SK-N-SH (cell line): Measurements from ENCODE around the gene KRTAP10-1. TPM values are rescaled to one million over a fixed set of nuclear protein-coding genes. Genes with fewer than 3 reads are reported as not detected.

Experiments used
- CTCF ChIA-PET: fragments of 300-600, 350-600 bp; formaldehyde crosslinking; extraction: SDS; loops from one replicate; lab custom pipeline; 2021; lab: Yijun Ruan, JAX
- POLR2A ChIA-PET: fragments of 350-600 bp; sonication (Branson Sonifier 250); formaldehyde crosslinking; extraction: SDS; loops from one replicate; lab custom pipeline; 2020; ENCODE audit warnings: antibody characterized with exemption, inconsistent platforms; lab: Yijun Ruan, JAX
- DNase-seq: peaks from one replicate; pipeline ENCODE4 v3.0.0; 2012
- H2AFZ ChIP-seq: fragments of 200-600 bp; sonication (generic); 2 replicates; pipeline ENCODE4 v1.8.1; 2016; ENCODE audit warnings: antibody characterized with exemption, mild to moderate bottlenecking, low read depth
- H3F3A ChIP-seq: fragments of 200-600 bp; sonication (generic); replicated peaks from 2 replicates; pipeline ENCODE3; 2016; ENCODE audit warnings: antibody characterized with exemption, mild to moderate bottlenecking; ENCODE audit not compliant: insufficient read depth
- H3K27ac ChIP-seq, 2 experiments: fragments of 200-500 bp in 1 of 2; fragments of 200-600 bp in 1 of 2; sonication (Bioruptor generic) in 1 of 2; sonication (generic), shearing (Covaris generic) in 1 of 2; 2 replicates each; pipeline versions ENCODE4 v1.5.1 to v1.6.1; 2014 to 2016; ENCODE audit warnings: low read depth in 2 of 2, inconsistent platforms in 1 of 2, low read length in 1 of 2, mild to moderate bottlenecking in 1 of 2, mixed read lengths in 1 of 2
- H3K27me3 ChIP-seq: fragments of 200-600 bp; sonication (generic), shearing (Covaris generic); 2 replicates; pipeline ENCODE4 v1.6.1; 2016; ENCODE audit warnings: mixed run types; ENCODE audit not compliant: insufficient read depth
- H3K36me3 ChIP-seq, 2 experiments: fragments of 200-500 bp in 1 of 2; fragments of 200-600 bp in 1 of 2; sonication (Bioruptor generic) in 1 of 2; sonication (generic) in 1 of 2; replicated peaks in 1 of 2; 2 replicates each; pipeline versions ENCODE3 to v1.5.1; 2014 to 2016; ENCODE audit warnings: low read length in 1 of 2, mild to moderate bottlenecking in 1 of 2; ENCODE audit not compliant: insufficient read depth in 2 of 2, control insufficient read depth in 1 of 2
- H3K4me1 ChIP-seq, 2 experiments: fragments of 200-500 bp in 1 of 2; fragments of 200-600 bp in 1 of 2; sonication (Bioruptor generic) in 1 of 2; sonication (generic), shearing (Covaris generic) in 1 of 2; 2 replicates each; pipeline versions ENCODE4 v1.5.1 to v1.6.1; 2014 to 2016; ENCODE audit warnings: low read depth in 1 of 2, low read length in 1 of 2, mixed run types in 1 of 2; ENCODE audit not compliant: insufficient read depth in 2 of 2, control insufficient read depth in 1 of 2
- H3K4me2 ChIP-seq: fragments of 200-600 bp; sonication (generic), shearing (Covaris generic); 2 replicates; pipeline ENCODE4 v1.6.1; 2017; ENCODE audit warnings: mixed run types
- H3K4me3 ChIP-seq, 2 experiments: fragments of 200-500 bp in 1 of 2; fragments of 200-600 bp in 1 of 2; sonication (Bioruptor generic) in 1 of 2; sonication (generic), shearing (Covaris generic) in 1 of 2; 2 replicates each; pipeline versions ENCODE4 v1.5.1 to v1.8.1; 2014 to 2016; ENCODE audit warnings: low read depth in 2 of 2, inconsistent platforms in 1 of 2, low read length in 1 of 2, mild to moderate bottlenecking in 1 of 2, mixed read lengths in 1 of 2, moderate library complexity in 1 of 2
- H3K79me2 ChIP-seq: fragments of 200-600 bp; sonication (generic); 2 replicates; pipeline ENCODE4 v1.8.1; 2017; ENCODE audit warnings: mild to moderate bottlenecking; ENCODE audit not compliant: insufficient read depth
- H3K9ac ChIP-seq: fragments of 200-600 bp; sonication (generic); 2 replicates; pipeline ENCODE4 v1.6.1; 2017; ENCODE audit warnings: mixed run types
- H3K9me2 ChIP-seq: fragments of 200-600 bp; sonication (generic); 2 replicates; pipeline ENCODE4 v1.6.1; 2017; ENCODE audit warnings: mixed run types
- H3K9me3 ChIP-seq: fragments of 200-600 bp; sonication (generic); 2 replicates; pipeline ENCODE4 v1.6.1; 2017; ENCODE audit warnings: mixed run types, mild to moderate bottlenecking, moderate library complexity
- H4K20me1 ChIP-seq: fragments of 200-600 bp; sonication (generic); 2 replicates; pipeline ENCODE4 v1.6.1; 2017; ENCODE audit warnings: mild to moderate bottlenecking, mixed run types; ENCODE audit not compliant: insufficient read depth
- EZH2phosphoT487 ChIP-seq: fragments of 200-600 bp; sonication (generic); IDR thresholded peaks from 2 replicates; pipeline ENCODE4 v1.6.1; 2017; ENCODE audit warnings: low read depth, mixed run types, mild to moderate bottlenecking, antibody characterized with exemption, moderate library complexity, borderline replicate concordance
- GABPA ChIP-seq: IDR thresholded peaks from 2 replicates; pipeline ENCODE4 v1.4.0; 2012; ENCODE audit warnings: low read depth, mild to moderate bottlenecking
- MEF2A ChIP-seq: IDR thresholded peaks from 2 replicates; pipeline ENCODE4 v1.4.0; 2012; ENCODE audit warnings: low read depth, borderline replicate concordance
- RCOR1 ChIP-seq: fragments of 150-350 bp; IDR thresholded peaks from 2 replicates; pipeline ENCODE4 v1.6.1; 2017; ENCODE audit warnings: antibody characterized with exemption, low read length
- SIN3A ChIP-seq: IDR thresholded peaks from 2 replicates; pipeline ENCODE4 v1.6.1; 2012; ENCODE audit warnings: low read depth, mild to moderate bottlenecking, low read length, moderate library complexity, borderline replicate concordance
- WGBS: methylation state at CpG from one replicate; pipeline ENCODE4 v1.1.6; 2017; ENCODE audit warnings: low lambda C conversion rate; 5-methylcytosine and 5-hydroxymethylcytosine counted together
- polyA plus RNA-seq, 3 experiments: library from polyadenylated mRNA; depleted of rRNA; stranded (reverse); fragments of >200 nt; gene quantifications; 2 replicates each; pipeline ENCODE4 v1.2.3, GENCODE V29; 2012
- TF ChIP-seq, protein P1 (sequence below): fragments of 150-350 bp; IDR thresholded peaks from 2 replicates; pipeline ENCODE4 v1.6.1; 2016; ENCODE audit warnings: mild to moderate bottlenecking, low read depth, low read length
- TF ChIP-seq, protein P2 (sequence below): IDR thresholded peaks from 2 replicates; pipeline ENCODE4; 2012
- TF ChIP-seq, protein P3 (sequence below): IDR thresholded peaks from 2 replicates; pipeline ENCODE4 v1.4.0; 2012; ENCODE audit warnings: low read depth
- TF ChIP-seq, protein P4 (sequence below): fragments of 200-600 bp; sonication (generic); IDR thresholded peaks from 2 replicates; pipeline ENCODE4 v1.6.1; 2017; ENCODE audit warnings: antibody characterized with exemption, mild to moderate bottlenecking, moderate library complexity

KRTAP10-1 gene
- polyA plus RNA-seq, 1 of the 3 experiments (the other 2 are of a cell fraction), result not detected

DNA sequence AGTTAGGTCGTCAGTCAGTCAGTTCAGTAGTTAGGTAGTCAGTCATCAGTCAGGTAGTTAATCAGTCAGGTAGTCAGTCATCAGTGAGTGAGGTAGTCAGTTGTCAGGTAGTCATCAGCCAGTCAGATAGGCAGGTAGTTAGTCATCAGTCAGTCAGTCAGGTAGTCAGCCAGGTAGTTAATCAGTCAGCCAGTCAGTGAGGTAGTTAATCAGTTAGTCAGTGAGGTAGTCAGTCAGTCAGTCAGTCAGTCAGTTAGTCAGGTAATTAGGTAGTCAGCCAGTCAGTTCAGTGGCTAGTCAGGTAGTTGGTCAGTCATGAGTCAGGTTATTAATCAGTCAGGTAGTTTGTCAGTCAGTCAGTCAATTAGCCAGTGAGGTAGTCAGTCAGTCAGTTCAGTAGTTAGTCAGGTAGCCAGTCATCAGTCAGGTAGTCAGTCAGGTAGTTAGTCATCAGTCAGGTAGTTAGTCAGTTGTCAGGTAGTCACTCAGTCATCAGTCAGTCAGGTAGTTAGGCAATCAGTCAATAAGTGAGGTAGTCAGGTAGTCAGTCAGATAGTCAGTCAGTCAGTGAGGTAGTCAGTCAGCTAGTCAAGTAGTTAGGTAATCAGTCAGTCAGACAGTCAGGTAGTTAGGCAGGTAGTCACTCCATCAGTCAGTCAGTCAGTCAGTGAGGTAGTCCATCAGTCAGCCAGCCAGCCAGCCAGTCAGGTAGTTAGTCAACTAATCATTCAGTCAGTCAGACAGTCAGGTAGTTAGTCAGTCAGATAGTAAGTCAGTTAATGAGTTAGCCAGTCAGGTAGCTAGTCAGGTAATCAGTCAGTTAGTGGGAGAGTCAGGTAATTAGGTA, 16.2 kb downstream of the KRTAP10-1 start:
- Histone ChIP-seq H3K36me3 (no peaks in the 10 kb centered on the region), H3K9ac (no peak overlapping the region), H3K79me2 (peaks cover 1% of the 10 kb centered on the region; the same call in 1 of the 2 replicates), H3K27ac (no peak overlapping the region), H3K9me3 (no peaks in the 10 kb centered on the region), H2AFZ (no peak overlapping the region), H3K4me1 (peaks cover 0 to under 1% of the 10 kb centered on the region in 2 experiments; a peak in 1 of 4 replicates), H4K20me1 (no peaks in the 10 kb centered on the region), H3K9me2 (no peaks in the 10 kb centered on the region), H3K4me3 (no peak overlapping the region), H3F3A (no peaks in the 10 kb centered on the region), H3K27me3 (no peaks in the 10 kb centered on the region), H3K4me2 (no peak overlapping the region)
- DNase-seq, result no peak
- 0% methylated on average over 1 of the region's 1 CpG for WGBS
- ChIA-PET CTCF (no interaction called here), POLR2A (no interaction called here)
- TF ChIP-seq EZH2phosphoT487 (no peak), MEF2A (no peak), GABPA (no peak), SIN3A (no peak), RCOR1 (no peak)

DNA sequence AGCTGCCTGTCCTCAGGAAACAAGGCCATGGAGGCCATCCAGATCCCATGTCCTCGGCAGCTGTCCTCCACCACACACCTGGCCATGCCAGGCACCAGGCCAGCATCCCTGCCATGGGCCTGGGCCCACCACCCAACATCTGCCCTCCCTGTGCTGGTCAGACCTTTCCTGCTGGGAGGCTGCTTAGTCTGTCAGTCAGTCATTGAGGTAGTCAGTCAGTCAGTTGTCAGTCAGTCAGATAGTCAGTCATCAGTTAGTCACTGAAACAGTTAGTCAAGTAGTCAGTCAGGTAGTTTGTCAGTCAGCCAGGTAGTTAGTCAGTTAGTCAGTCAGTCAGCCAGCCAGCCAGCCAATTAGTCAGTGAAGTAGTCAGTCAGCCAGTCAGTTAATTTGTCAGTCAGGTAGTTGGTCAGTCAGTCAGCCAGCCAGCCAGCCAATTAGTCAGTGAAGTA, 17.2 kb downstream of the KRTAP10-1 start:
- Histone ChIP-seq H3F3A (no peaks in the 10 kb centered on the region), H4K20me1 (no peaks in the 10 kb centered on the region), H3K4me2 (no peak overlapping the region), H3K36me3 (no peaks in the 10 kb centered on the region), H3K79me2 (peaks cover 11% of the 10 kb centered on the region; the same call in 1 of the 2 replicates), H3K4me1 (peaks cover 0 to 8% of the 10 kb centered on the region in 2 experiments; a peak in 1 of 4 replicates), H3K9ac (no peak overlapping the region), H2AFZ (no peak overlapping the region), H3K9me2 (no peaks in the 10 kb centered on the region), H3K4me3 (no peak overlapping the region), H3K9me3 (no peaks in the 10 kb centered on the region), H3K27ac (no peak overlapping the region), H3K27me3 (no peaks in the 10 kb centered on the region)
- TF ChIP-seq, protein P1, sequence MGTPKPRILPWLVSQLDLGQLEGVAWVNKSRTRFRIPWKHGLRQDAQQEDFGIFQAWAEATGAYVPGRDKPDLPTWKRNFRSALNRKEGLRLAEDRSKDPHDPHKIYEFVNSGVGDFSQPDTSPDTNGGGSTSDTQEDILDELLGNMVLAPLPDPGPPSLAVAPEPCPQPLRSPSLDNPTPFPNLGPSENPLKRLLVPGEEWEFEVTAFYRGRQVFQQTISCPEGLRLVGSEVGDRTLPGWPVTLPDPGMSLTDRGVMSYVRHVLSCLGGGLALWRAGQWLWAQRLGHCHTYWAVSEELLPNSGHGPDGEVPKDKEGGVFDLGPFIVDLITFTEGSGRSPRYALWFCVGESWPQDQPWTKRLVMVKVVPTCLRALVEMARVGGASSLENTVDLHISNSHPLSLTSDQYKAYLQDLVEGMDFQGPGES, result no peak
- TF ChIP-seq, protein P2, sequence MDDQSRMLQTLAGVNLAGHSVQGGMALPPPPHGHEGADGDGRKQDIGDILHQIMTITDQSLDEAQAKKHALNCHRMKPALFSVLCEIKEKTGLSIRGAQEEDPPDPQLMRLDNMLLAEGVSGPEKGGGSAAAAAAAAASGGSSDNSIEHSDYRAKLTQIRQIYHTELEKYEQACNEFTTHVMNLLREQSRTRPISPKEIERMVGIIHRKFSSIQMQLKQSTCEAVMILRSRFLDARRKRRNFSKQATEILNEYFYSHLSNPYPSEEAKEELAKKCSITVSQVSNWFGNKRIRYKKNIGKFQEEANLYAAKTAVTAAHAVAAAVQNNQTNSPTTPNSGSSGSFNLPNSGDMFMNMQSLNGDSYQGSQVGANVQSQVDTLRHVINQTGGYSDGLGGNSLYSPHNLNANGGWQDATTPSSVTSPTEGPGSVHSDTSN, result no peak
- TF ChIP-seq RCOR1, result no peak
- TF ChIP-seq, protein P3, sequence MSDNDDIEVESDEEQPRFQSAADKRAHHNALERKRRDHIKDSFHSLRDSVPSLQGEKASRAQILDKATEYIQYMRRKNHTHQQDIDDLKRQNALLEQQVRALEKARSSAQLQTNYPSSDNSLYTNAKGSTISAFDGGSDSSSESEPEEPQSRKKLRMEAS, result no peak
- TF ChIP-seq, protein P4, sequence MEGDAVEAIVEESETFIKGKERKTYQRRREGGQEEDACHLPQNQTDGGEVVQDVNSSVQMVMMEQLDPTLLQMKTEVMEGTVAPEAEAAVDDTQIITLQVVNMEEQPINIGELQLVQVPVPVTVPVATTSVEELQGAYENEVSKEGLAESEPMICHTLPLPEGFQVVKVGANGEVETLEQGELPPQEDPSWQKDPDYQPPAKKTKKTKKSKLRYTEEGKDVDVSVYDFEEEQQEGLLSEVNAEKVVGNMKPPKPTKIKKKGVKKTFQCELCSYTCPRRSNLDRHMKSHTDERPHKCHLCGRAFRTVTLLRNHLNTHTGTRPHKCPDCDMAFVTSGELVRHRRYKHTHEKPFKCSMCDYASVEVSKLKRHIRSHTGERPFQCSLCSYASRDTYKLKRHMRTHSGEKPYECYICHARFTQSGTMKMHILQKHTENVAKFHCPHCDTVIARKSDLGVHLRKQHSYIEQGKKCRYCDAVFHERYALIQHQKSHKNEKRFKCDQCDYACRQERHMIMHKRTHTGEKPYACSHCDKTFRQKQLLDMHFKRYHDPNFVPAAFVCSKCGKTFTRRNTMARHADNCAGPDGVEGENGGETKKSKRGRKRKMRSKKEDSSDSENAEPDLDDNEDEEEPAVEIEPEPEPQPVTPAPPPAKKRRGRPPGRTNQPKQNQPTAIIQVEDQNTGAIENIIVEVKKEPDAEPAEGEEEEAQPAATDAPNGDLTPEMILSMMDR, result no peak
- POLR2A ChIA-PET, result no interaction called here
- no peak for DNase-seq
- CTCF ChIA-PET, result interaction anchor here (1.8 kb wide), 1 partner anchor 12 kb away, joined by 6 read pairs; no protein-coding TSS in a partner anchor
- no CpG with 5 or more reads among the region's 1 CpG for WGBS
